ENCODE results near the gene LCE1A. TPM values are rescaled to one million over a fixed set of nuclear protein-coding genes. Genes with fewer than 3 reads are reported as not detected.

LCE1A gene
- total RNA-seq, 1 experiment from 2014 or later = not detected

DNA sequence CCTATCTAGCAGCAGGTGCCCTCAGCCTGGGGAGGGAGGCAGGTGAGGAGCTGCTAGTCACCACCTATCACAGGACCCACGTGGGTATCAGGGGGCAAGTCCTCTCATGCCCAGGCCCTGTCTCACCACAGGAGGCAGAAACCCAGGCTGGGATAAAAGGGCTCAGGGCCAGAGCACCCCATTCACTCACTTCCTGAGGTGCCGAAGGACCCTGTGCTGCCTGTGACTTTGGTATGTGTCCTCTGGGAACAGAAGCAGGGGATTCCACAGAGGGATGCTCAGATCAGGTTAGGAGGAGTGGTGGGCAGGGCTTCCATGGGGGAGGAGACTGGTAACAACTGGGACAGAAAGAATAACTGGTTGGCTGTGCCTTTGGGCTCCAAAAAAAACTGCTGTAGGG, 41.2 kb upstream of the LCE1A start, which contains the start of gene LCE1E:
Gene LCE1E, plus strand, starts transcription at position 181 of the 400 bp plus-strand sequence. CDS start 1,043 bp downstream, outside the sequence.
- H3K4me2 ChIP-seq (ENCODE audit: low read length) = no peak within 1 kb of the TSS
- H4K20me1 ChIP-seq (ENCODE audit: low read length) = no peaks in the 10 kb centered on the region
- no peak within 1 kb of the TSS for H3K9ac ChIP-seq (ENCODE audit: low read length)
- H3K4me3 ChIP-seq (ENCODE audit: low read length) = no peak within 1 kb of the TSS
- H3K27me3 ChIP-seq (ENCODE audit: low read length) = 0 out of 2 replicates have a peak, but pooled peaks cover 8% of the 10 kb centered on the region
- ChIA-PET POLR2A (ENCODE audit: unreplicated experiment) (no interaction called here), CTCF (no interaction called here)
- no peaks in the 10 kb centered on the region for H3K79me2 ChIP-seq (ENCODE audit: low read length)
- H3K9me3 ChIP-seq (ENCODE audit: low read length) = no peaks in the 10 kb centered on the region
- 0 out of 2 replicates have a peak, but pooled peaks cover 4% of the 10 kb centered on the region for H3K4me1 ChIP-seq (ENCODE audit: insufficient read depth, low read length)
- intact Hi-C loops (cut with micrococcal nuclease) = loop anchor here (1.0 kb wide), 1 partner anchor 12 kb away; no protein-coding TSS in a partner anchor
- TF ChIP-seq EZH2phosphoT487 (IDR thresholded peaks at IDR 0.05; ENCODE audit: borderline replicate concordance, low read length) (no peak), EZH2 (IDR thresholded peaks at IDR 0.05; ENCODE audit: low read length, unreplicated experiment) (no peak)
- TF ChIP-seq, protein P1, sequence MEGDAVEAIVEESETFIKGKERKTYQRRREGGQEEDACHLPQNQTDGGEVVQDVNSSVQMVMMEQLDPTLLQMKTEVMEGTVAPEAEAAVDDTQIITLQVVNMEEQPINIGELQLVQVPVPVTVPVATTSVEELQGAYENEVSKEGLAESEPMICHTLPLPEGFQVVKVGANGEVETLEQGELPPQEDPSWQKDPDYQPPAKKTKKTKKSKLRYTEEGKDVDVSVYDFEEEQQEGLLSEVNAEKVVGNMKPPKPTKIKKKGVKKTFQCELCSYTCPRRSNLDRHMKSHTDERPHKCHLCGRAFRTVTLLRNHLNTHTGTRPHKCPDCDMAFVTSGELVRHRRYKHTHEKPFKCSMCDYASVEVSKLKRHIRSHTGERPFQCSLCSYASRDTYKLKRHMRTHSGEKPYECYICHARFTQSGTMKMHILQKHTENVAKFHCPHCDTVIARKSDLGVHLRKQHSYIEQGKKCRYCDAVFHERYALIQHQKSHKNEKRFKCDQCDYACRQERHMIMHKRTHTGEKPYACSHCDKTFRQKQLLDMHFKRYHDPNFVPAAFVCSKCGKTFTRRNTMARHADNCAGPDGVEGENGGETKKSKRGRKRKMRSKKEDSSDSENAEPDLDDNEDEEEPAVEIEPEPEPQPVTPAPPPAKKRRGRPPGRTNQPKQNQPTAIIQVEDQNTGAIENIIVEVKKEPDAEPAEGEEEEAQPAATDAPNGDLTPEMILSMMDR (conservative IDR thresholded peaks at IDR 0.05; ENCODE audit: low read depth, low read length) = no peak
- no peaks in the 10 kb centered on the region for H3K36me3 ChIP-seq (ENCODE audit: low read depth, low read length)
- no peak within 1 kb of the TSS for H2AFZ ChIP-seq (ENCODE audit: low read length)
- BruUV-seq (replicated peaks) = no TSS peak
- ATAC-seq (no peak), DNase-seq (no peak)
- no peak within 1 kb of the TSS for H3K27ac ChIP-seq (ENCODE audit: low read length)
- H3F3A ChIP-seq (ENCODE audit: low read length, unreplicated experiment) = no peaks in the 10 kb centered on the region
- H3K9me2 ChIP-seq (replicated peaks; ENCODE audit: low read length) = no peaks in the 10 kb centered on the region

GRCh38 chr1:152795686-152796085, 31.6 kb upstream of the LCE1A start:
- ATAC-seq = no peak
- H3K9ac ChIP-seq (ENCODE audit: low read length) = no peak overlapping the region
- H3K9me2 ChIP-seq (replicated peaks; ENCODE audit: low read length) = no peaks in the 10 kb centered on the region
- H3K79me2 ChIP-seq (ENCODE audit: low read length) = no peaks in the 10 kb centered on the region
- H3K4me2 ChIP-seq (ENCODE audit: low read length) = no peak overlapping the region
- H4K20me1 ChIP-seq (ENCODE audit: low read length) = no peaks in the 10 kb centered on the region
- no TSS peak for BruUV-seq (replicated peaks)
- H3K27me3 ChIP-seq (ENCODE audit: low read length) = peaks cover 5% of the 10 kb centered on the region; the same call in 1 of the 2 replicates
- TF ChIP-seq EZH2phosphoT487 (IDR thresholded peaks at IDR 0.05; ENCODE audit: borderline replicate concordance, low read length) = no peak
- TF ChIP-seq, protein P1 (conservative IDR thresholded peaks at IDR 0.05; ENCODE audit: low read depth, low read length) = no peak
- TF ChIP-seq EZH2 (IDR thresholded peaks at IDR 0.05; ENCODE audit: low read length, unreplicated experiment) = no peak
- no peak overlapping the region for H3K27ac ChIP-seq (ENCODE audit: low read length)
- no peaks in the 10 kb centered on the region for H3K36me3 ChIP-seq (ENCODE audit: low read depth, low read length)
- H2AFZ ChIP-seq (ENCODE audit: low read length) = no peak overlapping the region
- H3K9me3 ChIP-seq (ENCODE audit: low read length) = no peaks in the 10 kb centered on the region
- POLR2A ChIA-PET (ENCODE audit: unreplicated experiment) = no interaction called here
- no peak overlapping the region for H3K4me3 ChIP-seq (ENCODE audit: low read length)
- DNase-seq = no peak
- CTCF ChIA-PET = no interaction called here
- intact Hi-C loops (cut with micrococcal nuclease) = no loop called here
- no peaks in the 10 kb centered on the region for H3K4me1 ChIP-seq (ENCODE audit: insufficient read depth, low read length)
- no peaks in the 10 kb centered on the region for H3F3A ChIP-seq (ENCODE audit: low read length, unreplicated experiment)

- DNase-seq (no peak), ATAC-seq (no peak)
- ChIA-PET CTCF (no interaction called here), POLR2A (ENCODE audit: unreplicated experiment) (no interaction called here)
- no peak within 1 kb of the TSS for H3K27ac ChIP-seq (ENCODE audit: low read length)
- intact Hi-C loops (cut with micrococcal nuclease) = no loop called here
- H3K27me3 ChIP-seq (ENCODE audit: low read length) = peaks cover 5% of the 10 kb centered on the region; the same call in 1 of the 2 replicates
- H3K36me3 ChIP-seq (ENCODE audit: low read depth, low read length) = no peaks in the 10 kb centered on the region
- H2AFZ ChIP-seq (ENCODE audit: low read length) = no peak within 1 kb of the TSS
- no peaks in the 10 kb centered on the region for H4K20me1 ChIP-seq (ENCODE audit: low read length)
- no peak within 1 kb of the TSS for H3K4me2 ChIP-seq (ENCODE audit: low read length)
- no TSS peak for BruUV-seq (replicated peaks)
- no peak within 1 kb of the TSS for H3K4me3 ChIP-seq (ENCODE audit: low read length)
- no peaks in the 10 kb centered on the region for H3K9me2 ChIP-seq (replicated peaks; ENCODE audit: low read length)
- no peaks in the 10 kb centered on the region for H3K4me1 ChIP-seq (ENCODE audit: insufficient read depth, low read length)
- TF ChIP-seq EZH2 (IDR thresholded peaks at IDR 0.05; ENCODE audit: low read length, unreplicated experiment) = no peak
- TF ChIP-seq EZH2phosphoT487 (IDR thresholded peaks at IDR 0.05; ENCODE audit: borderline replicate concordance, low read length) = no peak
- TF ChIP-seq, protein P1 (conservative IDR thresholded peaks at IDR 0.05; ENCODE audit: low read depth, low read length) = no peak
- H3K9me3 ChIP-seq (ENCODE audit: low read length) = no peaks in the 10 kb centered on the region
- no peaks in the 10 kb centered on the region for H3F3A ChIP-seq (ENCODE audit: low read length, unreplicated experiment)
- no peaks in the 10 kb centered on the region for H3K79me2 ChIP-seq (ENCODE audit: low read length)
- H3K9ac ChIP-seq (ENCODE audit: low read length) = no peak within 1 kb of the TSS
Observed at GRCh38 chr1:152796421-152796820, 30.9 kb upstream of the LCE1A start, which contains the start of gene LCE1D. TSS of gene LCE1D (plus strand) at chr1:152796721. CDS start at chr1:152797795, 1,074 bp downstream.

Data from PC-3 (cell line).